ENCODE measurements around the gene TMTC2.

- TF ChIP-seq NRF1 (conservative IDR thresholded peaks at IDR 0.05; ENCODE audit: low read depth, low read length) (no peak), CTCF (IDR thresholded peaks at IDR 0.05 in 2 of 3, conservative IDR thresholded peaks at IDR 0.05 in 1 of 3; ENCODE audit: control insufficient read depth in 2 of 3, extremely low read depth in 1 of 3, insufficient read depth in 1 of 3, low read depth in 3 of 3, low read length in 3 of 3) (no peak), STAT1 (conservative IDR thresholded peaks at IDR 0.05) (no peak), SRF (IDR thresholded peaks at IDR 0.05; ENCODE audit: low read depth in 2 of 2, low read length in 2 of 2) (no peak), FOXK2 (IDR thresholded peaks at IDR 0.05) (no peak), PRDM15 (CRISPR knock-in tag; IDR thresholded peaks at IDR 0.05) (no peak), CBX3 (IDR thresholded peaks at IDR 0.05; ENCODE audit: borderline replicate concordance, low read depth) (no peak), MEF2A (IDR thresholded peaks at IDR 0.05; ENCODE audit: insufficient read depth, low read depth, low read length) (no peak), BACH1 (IDR thresholded peaks at IDR 0.05; ENCODE audit: borderline replicate concordance) (no peak), JUND (IDR thresholded peaks at IDR 0.05; ENCODE audit: low read depth, low read length) (no peak), TAF1 (IDR thresholded peaks at IDR 0.05; ENCODE audit: borderline replicate concordance, low read depth, low read length) (no peak)
Measured at GRCh38 chr12:82994117-82994516, 307.4 kb downstream of the TMTC2 start.

Data from GM12878 (cell line).